ENCODE data around the gene HPGDS.

GRCh38 chr4:94253036-94253435, 89.6 kb downstream of the HPGDS start:
- no peak for TF ChIP-seq CTCF (IDR thresholded peaks at IDR 0.05)
- no peak for TF ChIP-seq USF2 (IDR thresholded peaks at IDR 0.05; ENCODE audit: borderline replicate concordance, low read depth, low read length)
- no peak for TF ChIP-seq REST (IDR thresholded peaks at IDR 0.05; ENCODE audit: low read depth, low read length)
- TF ChIP-seq POLR2AphosphoS5 (IDR thresholded peaks at IDR 0.05; ENCODE audit: low read depth, low read length) = no peak
- TF ChIP-seq RCOR1 (IDR thresholded peaks at IDR 0.05; ENCODE audit: low read length) = no peak
- no peak for TF ChIP-seq ELF1 (IDR thresholded peaks at IDR 0.05)
- no peak for TF ChIP-seq SIN3A (IDR thresholded peaks at IDR 0.05; ENCODE audit: borderline replicate concordance, low read depth, low read length)
- TF ChIP-seq EP300 (IDR thresholded peaks at IDR 0.05; ENCODE audit: borderline replicate concordance in 1 of 2, low read depth in 1 of 2, low read length in 1 of 2) = no peak

Measured in SK-N-SH (cell line).